NCI-H187 (cell line): Measurements from ENCODE around the gene SYTL3.
A peak's percentile ranks its signal among the peaks of the same experiment; 100 is the strongest.
"Not testable (repeated sequence)": the region's sequence is repeated elsewhere in the genome, so short reads cannot be mapped to it uniquely, and the experiment has no call there.

Experiments
- DNase-seq, 2 experiments: peaks; one replicate each; lab custom pipeline; 2025; lab: John Stamatoyannopoulos, UW

SYTL3 gene

GRCh38 chr6:158649289-158650143, at the start of gene SYTL3:
TSS of gene SYTL3 (plus strand) at chr6:158650054. CDS start at chr6:158663269, 13,215 bp downstream.
- DNase-seq: peak; percentile 62 to 73

DNA sequence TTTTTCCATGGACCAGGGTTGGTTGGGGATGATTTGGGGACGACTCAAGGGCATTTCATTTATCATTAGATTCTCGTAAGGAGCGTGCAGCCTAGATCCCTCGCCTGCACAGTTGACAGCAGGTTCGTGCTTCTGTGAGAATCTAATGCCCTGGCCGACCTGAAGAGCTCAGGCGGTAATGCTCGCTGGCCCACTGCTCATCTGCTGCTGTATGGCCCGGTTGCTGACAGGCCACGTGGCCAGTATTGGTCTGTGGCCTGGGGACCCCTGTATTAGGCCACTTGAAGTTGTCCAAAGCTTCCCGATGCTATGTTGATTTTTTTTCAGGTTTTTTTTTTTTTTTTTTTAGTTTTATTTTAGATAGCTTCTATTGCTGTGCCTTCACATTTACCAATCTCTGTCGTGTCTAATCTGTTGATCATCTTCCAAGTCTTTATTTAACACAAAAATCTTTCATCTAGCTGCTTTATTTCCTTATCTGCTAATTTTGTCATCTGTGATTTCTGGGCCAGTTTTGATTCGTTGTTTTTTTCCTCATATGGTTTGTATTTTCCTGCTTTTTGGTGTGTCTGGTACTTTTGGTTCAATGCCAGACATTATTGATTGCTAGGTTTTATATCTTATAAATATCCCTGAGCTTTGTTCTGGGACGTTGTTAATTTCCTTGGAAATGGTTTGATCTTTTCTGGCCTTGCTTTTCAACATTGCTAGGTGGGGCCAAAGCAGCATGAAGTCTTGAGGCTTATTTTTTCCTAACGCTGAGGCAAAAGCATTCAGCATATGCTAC, 46.4 kb upstream of the SYTL3 start:
- DNase-seq: no peak

- no peak for DNase-seq
Measured at GRCh38 chr6:158604048-158604406, 45.8 kb upstream of the SYTL3 start.

DNA sequence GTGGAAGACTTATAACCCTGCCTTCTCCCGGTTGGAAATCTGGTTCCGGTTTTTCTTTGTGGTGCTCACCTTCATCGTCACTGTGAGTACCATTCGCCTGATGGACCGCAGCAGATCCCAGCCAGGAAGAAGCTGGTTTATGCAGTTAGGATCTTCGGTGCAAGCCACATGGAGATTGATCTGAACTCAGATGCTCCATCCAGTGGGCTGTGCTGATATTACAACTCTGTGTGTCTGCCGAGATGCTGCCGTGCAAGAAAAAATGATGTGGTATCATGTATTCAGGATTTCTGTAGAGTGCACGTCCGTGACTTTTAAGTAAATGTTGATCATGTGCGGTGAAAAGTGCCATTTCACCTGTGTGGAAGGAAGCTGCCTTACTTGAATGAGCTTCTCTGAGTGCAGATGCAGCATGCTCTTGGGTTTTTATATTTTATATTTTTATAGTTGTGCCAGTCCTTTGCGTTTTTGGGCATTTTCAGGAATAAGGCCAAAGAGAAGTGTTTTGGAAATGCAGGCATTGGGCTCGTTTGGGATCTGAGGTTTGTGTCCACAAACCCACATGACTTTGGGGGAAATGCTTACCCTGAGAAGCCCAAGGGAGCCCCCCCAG, 44.5 kb upstream of the SYTL3 start:
- DNase-seq: peak; percentile 5 to 8

DNA sequence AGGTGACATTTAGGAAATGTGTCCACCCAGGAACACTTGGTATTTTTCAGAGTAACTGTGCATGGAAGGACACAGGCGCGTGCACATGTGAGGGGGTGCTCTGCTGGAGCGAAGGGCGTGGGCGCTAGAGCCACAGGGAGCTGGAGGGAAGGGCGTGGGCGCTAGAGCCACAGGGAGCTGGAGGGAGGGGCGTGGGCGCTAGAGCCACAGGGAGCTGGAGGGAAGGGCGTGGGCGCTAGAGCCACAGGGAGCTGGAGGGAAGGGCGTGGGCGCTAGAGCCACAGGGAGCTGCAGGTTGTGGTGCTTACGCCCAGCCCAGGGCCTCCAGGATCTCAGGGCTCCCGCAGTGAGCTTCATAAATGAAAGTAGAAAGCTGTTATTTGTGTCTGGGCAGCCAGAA, 43.8 kb upstream of the SYTL3 start:
- DNase-seq: not testable (repeated sequence)

DNA sequence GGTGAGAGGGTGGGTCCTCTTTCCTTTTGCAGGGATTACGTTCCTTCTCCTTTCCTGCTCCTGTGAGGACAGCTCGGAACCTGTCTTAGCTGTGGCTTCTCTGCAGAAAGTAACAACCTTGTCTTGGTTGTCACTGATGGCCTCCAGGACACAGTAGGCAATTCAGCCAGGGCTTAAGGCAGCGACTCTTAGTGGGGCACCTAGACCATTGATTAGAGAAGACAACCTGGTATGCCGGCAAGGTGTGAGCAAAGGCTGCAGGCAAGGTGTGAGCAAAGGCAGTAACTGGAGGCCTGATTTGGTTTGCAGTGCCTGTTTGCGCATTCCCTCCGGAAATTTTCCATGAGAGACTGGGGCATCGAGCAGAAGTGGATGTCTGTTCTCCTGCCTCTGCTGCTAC, 42.9 kb upstream of the SYTL3 start:
- no peak for DNase-seq

DNA sequence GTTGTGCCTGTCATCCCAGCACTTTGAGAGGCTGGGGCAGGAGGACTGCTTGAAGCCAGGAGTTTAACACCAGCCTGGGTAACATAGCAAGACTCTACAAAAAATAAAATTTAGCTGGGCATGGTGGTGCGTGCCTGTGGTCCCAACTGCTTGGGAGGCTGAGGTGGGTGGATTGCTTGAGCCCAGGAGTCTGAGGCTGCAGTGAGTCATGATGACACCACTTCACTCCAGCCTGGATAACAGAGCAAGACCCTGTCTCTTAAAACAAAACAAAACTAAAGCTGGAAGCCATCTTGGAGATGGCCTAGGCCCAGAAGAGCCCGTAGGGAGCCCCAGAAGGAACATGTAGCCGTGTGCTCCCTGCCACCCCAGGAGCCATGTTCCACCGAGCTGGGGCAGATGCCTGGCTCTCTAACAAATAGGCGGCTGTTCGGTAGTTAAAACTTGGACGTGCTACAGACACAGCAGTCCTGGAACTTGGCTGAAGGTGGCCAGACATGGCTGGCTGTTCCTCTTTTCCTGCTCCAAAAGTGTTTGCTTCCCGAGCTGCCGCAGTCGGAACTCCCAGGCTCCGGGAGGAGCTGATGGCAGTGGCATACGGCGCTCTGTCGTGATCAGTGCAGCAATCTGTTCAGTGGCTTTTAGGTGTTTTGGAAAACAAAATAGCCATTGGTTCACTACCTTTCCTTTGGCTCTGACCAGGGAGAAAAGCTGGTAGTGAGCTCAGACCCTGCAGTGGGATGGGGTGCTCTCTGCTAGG, 42.3 kb upstream of the SYTL3 start:
- no peak for DNase-seq

- DNase-seq: no peak
Measured at GRCh38 chr6:158608221-158608620, 41.6 kb upstream of the SYTL3 start.

DNA sequence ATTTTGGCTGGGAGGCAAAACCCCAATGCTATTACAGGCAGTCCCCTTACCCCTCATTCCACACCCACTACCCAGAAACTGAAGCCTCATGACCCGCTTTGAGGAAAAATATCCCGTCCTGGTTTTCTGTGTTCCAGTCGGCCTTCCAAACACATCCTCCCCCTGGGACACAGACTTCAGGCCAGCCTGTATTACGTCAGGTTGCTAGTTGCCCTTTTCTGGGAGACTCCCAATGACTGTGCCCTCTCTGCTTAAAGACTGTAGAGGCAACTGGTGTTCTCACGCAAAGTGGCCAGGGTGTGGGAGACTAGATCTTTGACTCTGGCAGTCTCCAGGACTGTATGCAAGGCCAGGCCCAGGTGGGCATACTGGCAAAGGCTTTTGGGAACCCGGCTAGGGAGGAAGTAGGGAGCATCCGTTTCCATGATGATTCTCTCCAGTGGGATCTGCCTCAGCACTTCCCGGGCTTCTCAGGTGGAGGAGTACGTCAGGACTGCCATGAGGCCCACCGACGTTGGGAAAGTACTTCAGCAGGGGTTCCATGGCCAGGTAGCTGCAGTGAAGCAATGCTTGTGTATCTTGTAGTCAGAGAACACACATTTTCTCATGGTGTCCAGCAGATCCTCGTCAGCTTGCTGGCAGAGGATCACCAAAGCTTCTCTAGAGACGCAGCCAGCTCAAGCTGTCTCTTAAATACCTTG, 40.2 kb upstream of the SYTL3 start:
- DNase-seq: no peak

- no peak for DNase-seq
Measured at GRCh38 chr6:158610319-158610968, 39.4 kb upstream of the SYTL3 start.

DNA sequence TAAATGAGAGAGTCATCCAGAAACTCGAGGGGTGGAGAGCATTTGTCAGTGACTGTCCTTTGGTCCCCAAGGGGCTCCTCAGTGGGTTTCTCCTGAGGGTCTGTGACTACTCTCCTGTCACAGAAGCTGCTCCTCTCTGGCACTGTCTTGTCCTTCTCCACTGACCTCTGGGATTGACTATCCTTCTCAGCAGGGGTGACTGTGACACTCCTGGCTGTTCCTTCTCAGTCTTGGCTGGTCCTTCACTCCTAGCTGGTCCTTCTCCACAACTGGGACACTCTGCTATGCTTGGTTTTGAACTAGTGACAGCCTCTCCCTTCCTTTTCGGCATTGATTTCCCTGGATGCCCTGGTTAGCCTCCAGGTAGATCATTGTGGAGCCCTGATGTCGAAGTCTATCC, 38.8 kb upstream of the SYTL3 start:
- DNase-seq: no peak

DNA sequence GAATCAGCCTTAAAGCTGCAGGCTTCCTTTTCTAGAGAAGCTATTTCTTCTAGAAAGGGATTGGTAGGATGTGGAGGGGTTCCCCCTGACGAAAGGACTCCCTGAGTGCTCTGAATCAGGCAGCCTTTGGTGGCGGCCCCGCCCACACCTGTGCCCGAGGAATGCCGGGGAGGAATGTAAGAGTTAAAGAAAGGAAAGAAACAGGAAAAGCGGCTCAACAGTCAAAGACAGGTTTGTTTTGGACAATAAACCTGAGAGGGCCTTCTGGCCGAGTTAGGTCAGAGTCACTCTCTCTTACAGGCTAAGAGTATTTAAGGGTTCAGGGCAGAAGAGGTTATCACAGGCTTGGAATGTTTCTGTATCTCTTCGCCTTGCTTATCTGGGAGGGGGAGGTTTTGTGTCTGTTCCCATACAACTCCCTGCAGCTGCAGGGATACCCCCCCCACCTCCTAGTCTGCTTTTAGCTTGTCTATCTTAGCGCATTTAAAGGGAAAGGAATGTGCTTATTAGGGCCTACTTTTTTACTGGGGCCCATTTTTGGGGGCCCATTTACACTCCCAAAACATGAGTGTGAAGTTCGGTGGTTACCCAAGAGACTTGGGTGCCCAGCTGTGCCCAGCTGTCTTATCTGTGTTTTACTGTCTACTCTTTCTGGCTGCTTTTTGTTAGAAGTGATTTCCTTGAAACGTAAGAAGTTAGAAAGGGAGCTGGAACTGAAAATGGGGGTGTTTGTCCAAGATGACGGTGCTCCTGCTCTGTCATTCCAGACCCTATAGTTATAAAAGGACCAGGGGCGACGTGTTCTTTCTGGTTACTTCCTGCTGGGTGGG, 38.1 kb upstream of the SYTL3 start:
- DNase-seq: no peak

- not testable (repeated sequence) for DNase-seq
Measured at GRCh38 chr6:158614606-158615005, 35.2 kb upstream of the SYTL3 start.

DNA sequence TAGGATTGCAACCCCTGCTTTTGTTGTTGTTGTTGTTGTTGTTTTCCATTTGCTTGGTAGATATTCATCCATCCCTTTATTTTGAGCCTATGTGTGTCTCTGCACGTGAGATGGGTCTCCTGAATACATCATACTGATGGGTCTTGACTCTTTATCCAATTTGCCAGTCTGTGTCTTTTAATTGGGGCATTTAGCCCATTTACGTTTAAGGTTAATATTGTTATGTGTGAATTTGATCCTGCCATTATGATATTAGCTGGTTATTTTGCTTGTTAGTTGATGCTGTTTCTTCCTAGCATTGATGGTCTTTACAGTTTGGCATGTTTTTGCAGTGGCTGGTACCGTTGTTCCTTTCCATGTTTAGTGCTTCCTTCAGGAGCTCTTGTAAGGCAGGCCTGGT, 31.6 kb upstream of the SYTL3 start:
- DNase-seq: not testable (repeated sequence)

DNA sequence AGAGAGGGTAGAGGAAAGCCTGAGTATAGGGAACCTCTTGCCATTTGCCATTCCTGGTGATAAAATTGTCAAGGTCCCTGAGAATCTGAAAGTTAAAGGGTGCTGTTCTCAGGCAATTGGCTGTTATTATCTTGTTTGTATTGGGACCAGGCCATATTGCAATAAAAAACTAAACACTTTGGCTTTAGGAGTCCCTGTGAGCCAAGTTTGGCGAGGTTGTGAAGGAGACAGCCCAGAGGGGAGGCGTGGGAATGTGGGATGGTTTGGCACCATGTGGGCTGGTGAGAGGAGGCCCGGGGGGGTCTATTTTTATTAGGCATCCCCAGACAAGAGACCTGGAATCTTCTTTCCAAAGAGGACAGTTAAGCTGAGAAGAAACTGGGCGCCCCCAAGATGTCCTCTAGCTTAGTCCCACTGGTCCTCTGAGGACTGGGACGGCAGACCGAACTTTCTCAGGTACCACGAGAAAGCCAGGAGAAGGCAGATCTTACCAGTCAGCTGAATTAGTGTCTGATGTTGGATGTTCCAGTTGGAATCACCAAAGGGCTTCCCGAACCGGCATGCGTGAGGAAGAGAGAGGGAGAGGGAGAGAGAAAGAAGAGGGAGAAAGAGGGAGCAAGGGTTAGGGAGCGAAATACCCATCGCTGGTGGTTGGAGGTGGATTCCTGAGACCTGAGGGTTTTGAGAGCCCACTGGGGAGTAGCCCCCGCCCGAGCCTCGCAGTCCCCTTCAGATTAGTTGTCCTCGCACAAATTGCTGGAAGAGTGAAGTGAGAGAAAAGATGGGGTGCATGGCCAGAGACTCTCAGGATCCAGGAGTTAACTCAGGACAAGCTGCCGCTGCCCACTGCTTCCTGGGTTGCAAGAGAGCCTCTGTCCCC, 29.7 kb upstream of the SYTL3 start:
- DNase-seq: no peak

DNA sequence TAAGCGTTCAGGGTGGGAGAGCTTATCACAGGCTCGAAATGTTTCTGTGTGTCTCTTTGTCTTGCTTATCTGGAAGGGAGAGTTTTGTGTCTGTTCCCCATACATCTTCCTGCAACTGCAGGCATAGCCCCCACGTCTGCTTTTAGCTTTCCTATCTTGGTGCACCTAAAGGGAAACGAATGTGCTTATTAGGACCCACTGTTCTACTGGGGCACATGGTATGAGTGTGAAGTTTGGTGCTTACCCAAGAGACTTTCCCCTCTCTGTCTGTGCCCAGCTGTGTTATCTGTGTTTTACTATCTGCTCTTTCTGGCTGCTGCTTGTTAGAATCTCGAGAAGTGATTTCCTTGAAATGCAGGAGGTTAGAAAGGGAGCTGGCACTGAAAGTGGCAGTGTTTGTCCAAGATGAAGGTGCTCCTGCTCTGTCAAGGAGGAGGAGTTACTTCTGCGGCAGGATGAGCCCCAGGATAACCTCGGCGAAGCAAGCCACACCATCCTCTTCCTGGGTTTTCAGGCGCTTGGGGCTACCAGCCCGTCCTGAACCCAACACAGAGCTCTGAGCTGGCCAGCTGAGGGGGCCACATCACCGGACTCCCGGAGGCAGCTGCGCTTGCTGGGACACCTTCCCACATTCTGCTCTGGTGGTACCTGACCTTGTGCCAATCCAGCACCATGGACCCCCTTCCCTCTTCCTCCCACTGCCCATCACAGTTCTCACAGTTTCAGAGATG, 28.7 kb upstream of the SYTL3 start:
- no peak for DNase-seq

GRCh38 chr6:158621694-158622544, 27.9 kb upstream of the SYTL3 start:
- no peak for DNase-seq
